Liver (tissue), 3 donors: ENCODE results near the gene RSRC1.

Experiments
- CTCF ChIP-seq: fragments of 150-350 bp; IDR thresholded peaks from 2 replicates; pipeline ENCODE4 v1.5.1; 2017; ENCODE audit warnings: improper control_type of control experiment, low read depth, low read length; ENCODE audit not compliant: missing input control
- EGR1 ChIP-seq, 2 donors: IDR thresholded peaks; 2 replicates each; pipeline ENCODE4 v1.6.1; 2016 to 2018; ENCODE audit warnings: antibody characterized with exemption in 2 of 2, low read depth in 2 of 2
- FOXA1 ChIP-seq: IDR thresholded peaks from 2 replicates; pipeline ENCODE4 v1.6.1; 2016; ENCODE audit warnings: antibody characterized with exemption
- HNF4A ChIP-seq, 2 donors: conservative IDR thresholded peaks; 2 replicates each; pipeline ENCODE4 v1.6.1; 2016; ENCODE audit warnings: antibody characterized with exemption in 2 of 2, mild to moderate bottlenecking in 2 of 2
- JUND ChIP-seq, 2 donors: IDR thresholded peaks; 2 replicates each; pipeline ENCODE4 v1.6.1; 2016; ENCODE audit warnings: antibody characterized with exemption in 2 of 2
- MAX ChIP-seq: IDR thresholded peaks from 2 replicates; pipeline ENCODE4 v1.6.1; 2016; ENCODE audit warnings: antibody characterized with exemption
- RAD21 ChIP-seq, 2 donors: IDR thresholded peaks; 2 replicates each; pipeline ENCODE4 v1.6.1; 2016; ENCODE audit warnings: antibody characterized with exemption in 2 of 2, mild to moderate bottlenecking in 2 of 2
- REST ChIP-seq: IDR thresholded peaks from 2 replicates; pipeline ENCODE4 v1.6.1; 2016; ENCODE audit warnings: antibody characterized with exemption, mild to moderate bottlenecking
- SP1 ChIP-seq: IDR thresholded peaks from 2 replicates; pipeline ENCODE4 v1.6.1; 2018; ENCODE audit warnings: antibody characterized with exemption, mild to moderate bottlenecking
- TAF1 ChIP-seq: conservative IDR thresholded peaks from 2 replicates; pipeline ENCODE4 v1.6.1; 2016; ENCODE audit warnings: antibody characterized with exemption, mild to moderate bottlenecking
- YY1 ChIP-seq: IDR thresholded peaks from 2 replicates; pipeline ENCODE4 v1.6.1; 2016; ENCODE audit warnings: antibody characterized with exemption, mild to moderate bottlenecking
- ZBTB33 ChIP-seq: IDR thresholded peaks from 2 replicates; pipeline ENCODE4 v1.6.1; 2016; ENCODE audit warnings: antibody characterized with exemption
- donor health status: healthy.
- donor health status: healthy.

- TF ChIP-seq RAD21 (IDR thresholded peaks at IDR 0.05): no peak
- TF ChIP-seq CTCF: no peak
- no peak for TF ChIP-seq MAX
- no peak for TF ChIP-seq TAF1
- TF ChIP-seq SP1: no peak
- no peak for TF ChIP-seq JUND (IDR thresholded peaks at IDR 0.05)
- no peak for TF ChIP-seq ZBTB33
- no peak for TF ChIP-seq HNF4A (conservative IDR thresholded peaks at IDR 0.05)
- no peak for TF ChIP-seq YY1
- TF ChIP-seq EGR1 (IDR thresholded peaks at IDR 0.05; ENCODE audit: low read depth in 2 of 2): no peak
- TF ChIP-seq REST: no peak
- TF ChIP-seq FOXA1: no peak
Observed at GRCh38 chr3:158111861-158112260, 2.0 kb downstream of the RSRC1 start.
